Neuronal stem cell (in vitro differentiated cells): Measurements from ENCODE around the gene CNTNAP2.
A peak's percentile ranks its signal among the peaks of the same experiment; 100 is the strongest.

ENCODE experiments used
- DNase-seq: peaks from one replicate; pipeline ENCODE4 v3.0.0-alpha.2; 2013; ENCODE audit warnings: low spot score
- H2AFZ ChIP-seq: one replicate; pipeline ENCODE4 v1.6.1; 2013; ENCODE audit warnings: mild to moderate bottlenecking, low read length, inconsistent platforms
- H2AK5ac ChIP-seq: 2 replicates; pipeline ENCODE4 v1.6.1; 2013; ENCODE audit warnings: low read depth, mild to moderate bottlenecking, inconsistent platforms, low read length, moderate library complexity, mixed read lengths
- H2BK120ac ChIP-seq: 2 replicates; pipeline ENCODE4 v1.6.1; 2013; ENCODE audit warnings: low read depth, mild to moderate bottlenecking, inconsistent platforms, low read length, moderate library complexity, mixed read lengths
- H2BK12ac ChIP-seq: one replicate; pipeline ENCODE4 v1.6.1; 2013; ENCODE audit warnings: low read length, inconsistent platforms
- H2BK15ac ChIP-seq: 2 replicates; pipeline ENCODE4 v1.6.1; 2013; ENCODE audit warnings: mild to moderate bottlenecking, low read length, inconsistent platforms, mixed read lengths
- H2BK5ac ChIP-seq: one replicate; pipeline ENCODE4 v1.6.1; 2013; ENCODE audit warnings: inconsistent platforms, mild to moderate bottlenecking, low read length, moderate library complexity
- H3K14ac ChIP-seq: one replicate; pipeline ENCODE4 v1.6.1; 2013; ENCODE audit warnings: low read length, inconsistent platforms
- H3K18ac ChIP-seq: 2 replicates; pipeline ENCODE4 v1.6.1; 2013; ENCODE audit warnings: low read length, inconsistent platforms
- H3K23ac ChIP-seq: 2 replicates; pipeline ENCODE4 v1.6.1; 2013; ENCODE audit warnings: low read depth, mild to moderate bottlenecking, mixed read lengths, low read length, inconsistent platforms; ENCODE audit not compliant: poor library complexity
- H3K27ac ChIP-seq: replicated peaks from 3 replicates; pipeline ENCODE4 v1.5.1; 2013; ENCODE audit warnings: low read length, inconsistent platforms
- H3K27me3 ChIP-seq, 3 experiments: 2 replicates each; pipeline ENCODE4 v1.6.1; 2013; ENCODE audit warnings: low read length in 3 of 3, mild to moderate bottlenecking in 2 of 3, inconsistent platforms in 1 of 3, low read depth in 1 of 3, mixed read lengths in 1 of 3, moderate library complexity in 1 of 3; ENCODE audit not compliant: control insufficient read depth in 3 of 3, insufficient read depth in 3 of 3
- H3K36me3 ChIP-seq, 2 donors: replicated peaks in 1 of 2; 2 replicates each; pipeline ENCODE4 v1.6.1; 2013; ENCODE audit warnings: low read length in 2 of 2; ENCODE audit not compliant: control insufficient read depth in 2 of 2, insufficient read depth in 2 of 2
- H3K4ac ChIP-seq: 2 replicates; pipeline ENCODE4 v1.6.1; 2013; ENCODE audit warnings: inconsistent platforms, mild to moderate bottlenecking, low read length, moderate library complexity
- H3K4me1 ChIP-seq, 2 donors: 1 replicate in 1 of 2; 2 replicates in 1 of 2; pipeline ENCODE4 v1.6.1; 2013; ENCODE audit warnings: low read length in 2 of 2, low read depth in 1 of 2; ENCODE audit not compliant: control insufficient read depth in 2 of 2, insufficient read depth in 1 of 2
- H3K4me2 ChIP-seq: one replicate; pipeline ENCODE4 v1.6.1; 2013; ENCODE audit warnings: mild to moderate bottlenecking, low read length, inconsistent platforms; ENCODE audit not compliant: insufficient read depth, poor library complexity, severe bottlenecking
- H3K4me3 ChIP-seq, 2 donors: 2 replicates each; pipeline ENCODE4 v1.5.1; 2013; ENCODE audit warnings: low read length in 2 of 2, mild to moderate bottlenecking in 2 of 2, inconsistent platforms in 1 of 2, moderate library complexity in 1 of 2
- H3K79me1 ChIP-seq: one replicate; pipeline ENCODE4 v1.6.1; 2013; ENCODE audit warnings: low read depth, mild to moderate bottlenecking, inconsistent platforms, low read length, moderate library complexity
- H3K9ac ChIP-seq: one replicate; pipeline ENCODE4 v1.6.1; 2013; ENCODE audit warnings: mild to moderate bottlenecking, low read depth, low read length, inconsistent platforms; ENCODE audit not compliant: poor library complexity
- H3K9me3 ChIP-seq, 2 donors: replicated peaks in 1 of 2; 2 replicates each; pipeline versions ENCODE3 to v1.6.1; 2013; ENCODE audit warnings: low read length in 2 of 2, mild to moderate bottlenecking in 2 of 2, inconsistent platforms in 1 of 2, low read depth in 1 of 2, mixed read lengths in 1 of 2, moderate library complexity in 1 of 2; ENCODE audit not compliant: control insufficient read depth in 2 of 2, insufficient read depth in 1 of 2
- H4K8ac ChIP-seq: one replicate; pipeline ENCODE4 v1.6.1; 2013; ENCODE audit warnings: low read depth, mild to moderate bottlenecking, inconsistent platforms, low read length, moderate library complexity
- H4K91ac ChIP-seq: one replicate; pipeline ENCODE4 v1.6.1; 2013; ENCODE audit warnings: low read length, low read depth, mild to moderate bottlenecking, inconsistent platforms; ENCODE audit not compliant: poor library complexity
- WGBS, 2 donors: extraction: QIAGEN DNeasy Blood & Tissue Kit; methylation state at CpG; one replicate each; pipeline ENCODE4 v1.1.7; 2013; ENCODE audit warnings: missing lambda C conversion rate in 2 of 2, mixed read lengths in 1 of 2; ENCODE audit not compliant: insufficient read length in 2 of 2, insufficient replicate concordance in 1 of 2; ENCODE audit errors: extremely low coverage in 2 of 2; 5-methylcytosine and 5-hydroxymethylcytosine counted together

CNTNAP2 gene

GRCh38 chr7:147659036-147659995 lies 1542.7 kb downstream of the CNTNAP2 start:
- no peak overlapping the region for H3K4me3 ChIP-seq
- no peak overlapping the region for H3K23ac ChIP-seq
- no peak overlapping the region for H3K4ac ChIP-seq
- H2BK5ac ChIP-seq: no peak overlapping the region
- H3K79me1 ChIP-seq: no peaks in the 10 kb centered on the region
- WGBS, 2 donors: no CpG with 5 or more reads among the region's 4 CpGs
- no peak overlapping the region for H4K8ac ChIP-seq
- no peaks in the 10 kb centered on the region for H3K36me3 ChIP-seq
- no peak overlapping the region for H3K27ac ChIP-seq
- H2AFZ ChIP-seq: no peak overlapping the region
- no peaks in the 10 kb centered on the region for H3K4me1 ChIP-seq
- H3K18ac ChIP-seq: no peak overlapping the region
- no peak overlapping the region for H3K4me2 ChIP-seq
- no peaks in the 10 kb centered on the region for H3K9me3 ChIP-seq
- no peak overlapping the region for H2BK12ac ChIP-seq
- no peak overlapping the region for H3K14ac ChIP-seq
- H2BK120ac ChIP-seq: no peak overlapping the region
- H2AK5ac ChIP-seq: no peak overlapping the region
- no peak overlapping the region for H4K91ac ChIP-seq
- no peak for DNase-seq
- no peak overlapping the region for H3K9ac ChIP-seq
- H3K27me3 ChIP-seq: no peaks in the 10 kb centered on the region
- no peak overlapping the region for H2BK15ac ChIP-seq

- Histone ChIP-seq H3K4me3 (no peak overlapping the region), H3K23ac (no peak overlapping the region), H3K36me3 (no peaks in the 10 kb centered on the region), H3K27me3 (no peaks in the 10 kb centered on the region), H3K4me1 (no peaks in the 10 kb centered on the region), H3K18ac (no peak overlapping the region), H3K14ac (no peak overlapping the region), H2AK5ac (no peak overlapping the region), H3K4ac (no peak overlapping the region), H3K27ac (no peak overlapping the region), H3K9ac (no peak overlapping the region), H2BK120ac (no peak overlapping the region), H3K9me3 (no peaks in the 10 kb centered on the region), H4K91ac (no peak overlapping the region), H2BK15ac (no peak overlapping the region), H2BK5ac (no peak overlapping the region), H2AFZ (no peak overlapping the region), H3K79me1 (no peaks in the 10 kb centered on the region), H3K4me2 (no peak overlapping the region), H4K8ac (no peak overlapping the region), H2BK12ac (no peak overlapping the region)
- no peak for DNase-seq
- no CpG with 5 or more reads among the region's 6 CpGs for WGBS, 2 donors
Observed at GRCh38 chr7:147664541-147664940, 1547.9 kb downstream of the CNTNAP2 start.

GRCh38 chr7:147670759-147671158 lies 1554.2 kb downstream of the CNTNAP2 start:
- H2BK120ac ChIP-seq: no peak overlapping the region
- H2BK12ac ChIP-seq: no peak overlapping the region
- H4K8ac ChIP-seq: no peak overlapping the region
- H3K27ac ChIP-seq: no peak overlapping the region
- no peaks in the 10 kb centered on the region for H3K4me1 ChIP-seq
- peak overlapping the region in 1 of 2 donors; percentile 32 for H3K4me3 ChIP-seq
- no peak overlapping the region for H3K4ac ChIP-seq
- H3K9me3 ChIP-seq: no peaks in the 10 kb centered on the region
- no peak overlapping the region for H3K18ac ChIP-seq
- no peak overlapping the region for H3K23ac ChIP-seq
- no peak overlapping the region for H3K14ac ChIP-seq
- WGBS, 2 donors: no CpG with 5 or more reads among the region's 10 CpGs
- no peak overlapping the region for H2BK15ac ChIP-seq
- no peak for DNase-seq
- no peak overlapping the region for H3K9ac ChIP-seq
- H3K4me2 ChIP-seq: no peak overlapping the region
- H2AFZ ChIP-seq: no peak overlapping the region
- no peak overlapping the region for H2BK5ac ChIP-seq
- H3K36me3 ChIP-seq: no peaks in the 10 kb centered on the region
- H2AK5ac ChIP-seq: no peak overlapping the region
- no peaks in the 10 kb centered on the region for H3K79me1 ChIP-seq
- no peak overlapping the region for H4K91ac ChIP-seq
- no peaks in the 10 kb centered on the region for H3K27me3 ChIP-seq

- H3K9ac ChIP-seq: no peak overlapping the region
- H4K8ac ChIP-seq: no peak overlapping the region
- no peak overlapping the region for H4K91ac ChIP-seq
- H3K14ac ChIP-seq: no peak overlapping the region
- H2BK5ac ChIP-seq: no peak overlapping the region
- H3K4me3 ChIP-seq: no peak overlapping the region
- H3K4me1 ChIP-seq: no peaks in the 10 kb centered on the region
- no peak overlapping the region for H2BK12ac ChIP-seq
- no peak for DNase-seq
- no peak overlapping the region for H3K23ac ChIP-seq
- H3K4me2 ChIP-seq: no peak overlapping the region
- no peaks in the 10 kb centered on the region for H3K9me3 ChIP-seq
- H3K27ac ChIP-seq: no peak overlapping the region
- no peak overlapping the region for H2BK15ac ChIP-seq
- H2AFZ ChIP-seq: no peak overlapping the region
- H2BK120ac ChIP-seq: no peak overlapping the region
- no peaks in the 10 kb centered on the region for H3K36me3 ChIP-seq
- no peaks in the 10 kb centered on the region for H3K27me3 ChIP-seq
- H3K4ac ChIP-seq: no peak overlapping the region
- H3K79me1 ChIP-seq: no peaks in the 10 kb centered on the region
- no peak overlapping the region for H2AK5ac ChIP-seq
- H3K18ac ChIP-seq: no peak overlapping the region
Observed at GRCh38 chr7:147674705-147675104, 1558.1 kb downstream of the CNTNAP2 start.
